C4-2B (cell line): ENCODE results near the gene ADCY2.

Experiments used
- H3K27ac ChIP-seq: fragments of 450-650 bp; 2 replicates; pipeline ENCODE4 v1.5.1; 2017
- CTCF ChIP-seq: fragments of 450-650 bp; conservative IDR thresholded peaks from 2 replicates; pipeline ENCODE4 v1.5.1; 2017; ENCODE audit warnings: mild to moderate bottlenecking
- ZFX ChIP-seq: fragments of 450-650 bp; IDR thresholded peaks from 2 replicates; pipeline ENCODE4 v1.6.1; 2017

The ADCY2 gene

GRCh38 chr5:7546555-7546954 is 150.6 kb downstream of the ADCY2 start:
- no peak overlapping the region for H3K27ac ChIP-seq
- TF ChIP-seq CTCF: no peak
- no peak for TF ChIP-seq ZFX

GRCh38 chr5:7548596-7548995 is 152.7 kb downstream of the ADCY2 start:
- no peak for TF ChIP-seq ZFX
- TF ChIP-seq CTCF: no peak
- H3K27ac ChIP-seq: no peak overlapping the region

DNA sequence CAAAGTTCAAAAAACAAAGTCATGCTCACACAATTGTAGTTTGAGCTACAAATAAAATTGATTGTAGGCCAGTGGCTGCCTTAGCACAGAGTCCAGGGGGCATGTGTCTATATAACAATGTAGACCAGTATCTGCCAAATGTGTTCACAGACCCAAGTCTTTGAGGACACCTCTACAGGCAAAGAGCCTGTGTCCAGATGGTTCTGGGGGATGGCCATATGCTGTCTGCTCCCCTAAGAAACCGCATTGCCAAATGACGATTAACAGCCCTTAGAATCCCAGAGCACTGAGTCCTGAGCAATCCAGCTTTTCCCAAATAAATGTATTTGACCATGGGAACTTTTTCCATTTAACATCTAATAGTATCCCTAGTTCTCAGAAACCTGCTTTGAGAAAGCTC is 169.6 kb downstream of the ADCY2 start:
- no peak overlapping the region for H3K27ac ChIP-seq
- no peak for TF ChIP-seq CTCF
- TF ChIP-seq ZFX: no peak

- no peak for TF ChIP-seq ZFX
- no peak for TF ChIP-seq CTCF
- no peak overlapping the region for H3K27ac ChIP-seq
These were observed 180.2 kb downstream of the ADCY2 start for GRCh38 chr5:7576023-7576715.

- no peak for TF ChIP-seq CTCF
- no peak for TF ChIP-seq ZFX
- H3K27ac ChIP-seq: no peak overlapping the region
These were observed 181.4 kb downstream of the ADCY2 start for GRCh38 chr5:7577381-7577780.

DNA sequence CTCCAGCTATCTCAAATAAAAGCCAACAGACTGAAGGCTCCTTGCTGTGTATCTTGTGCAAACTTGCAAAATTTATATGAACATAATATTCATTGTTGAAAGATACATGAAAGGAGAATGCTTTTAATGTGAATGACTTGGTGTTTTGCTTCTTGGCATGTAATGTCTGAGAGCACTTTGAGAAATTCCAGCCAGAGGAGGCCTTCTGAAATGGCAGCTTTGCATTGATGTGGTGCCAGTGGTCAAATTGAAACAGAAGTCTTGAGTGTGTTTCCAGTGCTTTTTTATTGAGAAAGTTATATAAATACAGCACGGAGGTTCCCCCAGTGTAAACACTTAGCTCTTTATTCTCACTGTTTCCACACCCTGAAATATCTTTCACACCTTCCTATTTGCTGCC is 182.1 kb downstream of the ADCY2 start:
- no peak overlapping the region for H3K27ac ChIP-seq
- TF ChIP-seq CTCF (no peak), ZFX (no peak)

DNA sequence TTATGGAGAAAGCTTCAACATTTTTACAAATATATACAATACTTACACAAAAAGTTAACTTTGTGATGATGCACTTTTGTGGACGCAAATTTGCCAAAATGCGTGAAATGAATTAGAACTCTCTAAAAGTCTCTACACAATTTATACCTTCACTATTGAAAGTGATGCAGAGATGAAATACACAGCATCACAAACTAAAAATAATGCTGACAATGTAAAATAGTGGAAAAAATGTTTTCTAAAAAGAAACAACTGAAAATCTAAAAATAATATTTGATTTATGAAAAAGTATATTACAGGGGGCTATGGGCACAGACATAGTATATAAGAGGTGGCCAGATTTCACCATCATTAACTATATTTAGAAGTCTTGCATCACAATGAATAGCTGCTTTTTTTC is 188.8 kb downstream of the ADCY2 start:
- H3K27ac ChIP-seq: no peak overlapping the region
- TF ChIP-seq ZFX: no peak
- TF ChIP-seq CTCF: no peak
